Parietal lobe (tissue), 1 donor: Measurements from ENCODE around the gene SPEM3. TPM values are rescaled to one million over a fixed set of nuclear protein-coding genes. Genes with fewer than 3 reads are reported as not detected.

ENCODE experiments used
- total RNA-seq: library from RNA; depleted of rRNA; stranded (reverse); fragments of >200 nt; gene quantifications from one replicate; pipeline ENCODE4 v1.2.3, GENCODE V29; 2014

The SPEM3 gene
- not detected for total RNA-seq

GRCh38 chr17:7428557-7428956 lies at the start of gene SPEM3:
SPEM3 (plus strand) TSS chr17:7428857; CDS start chr17:7428903, 46 bp downstream.

GRCh38 chr17:7380855-7381683 lies 47.6 kb upstream of the SPEM3 start, which contains the start of gene TNK1:
TNK1 (plus strand) TSS chr17:7381089; CDS start chr17:7382927, 1,838 bp downstream.

GRCh38 chr17:7394452-7395191 lies 34.0 kb upstream of the SPEM3 start, which contains the start of gene PLSCR3:
PLSCR3 (minus strand) TSS chr17:7394525; CDS start chr17:7394110, 415 bp downstream.

GRCh38 chr17:7403977-7404736 lies 24.5 kb upstream of the SPEM3 start, which contains the start of gene TMEM256:
TMEM256 (minus strand) TSS chr17:7404097; CDS start chr17:7404084, 13 bp downstream.

GRCh38 chr17:7407485-7408251 lies 21.0 kb upstream of the SPEM3 start, which contains the start of gene NLGN2:
NLGN2 (plus strand) TSS chr17:7407845; CDS start chr17:7408256, 411 bp downstream.

GRCh38 chr17:7419819-7420610 lies 8.6 kb upstream of the SPEM3 start, which contains the start of gene SPEM1:
SPEM1 (plus strand) TSS chr17:7420324; CDS start chr17:7420385, 61 bp downstream.

GRCh38 chr17:7425316-7425715 lies 3.3 kb upstream of the SPEM3 start, which contains the start of gene SPEM2:
SPEM2 (plus strand) TSS chr17:7425616; CDS start chr17:7425689, 73 bp downstream.

GRCh38 chr17:7439462-7440112 lies 10.9 kb downstream of the SPEM3 start, which contains the start of gene FGF11:
FGF11 (plus strand) TSS chr17:7439512; CDS start chr17:7439621, 109 bp downstream.

GRCh38 chr17:7444682-7445618 lies 16.3 kb downstream of the SPEM3 start, which contains the start of gene CHRNB1:
CHRNB1 (plus strand) TSS chr17:7445061; CDS start chr17:7445128, 67 bp downstream.

GRCh38 chr17:7479213-7480088 lies 50.8 kb downstream of the SPEM3 start, which contains the start of gene ZBTB4:
ZBTB4 (minus strand) TSS chr17:7479631; CDS start chr17:7466801, 12,830 bp downstream.

GRCh38 chr17:7481275-7481674 lies 52.6 kb downstream of the SPEM3 start, which contains the start of gene SLC35G6:
SLC35G6 (plus strand) TSS chr17:7481446; CDS start chr17:7481517, 71 bp downstream.

Other genes with a start within 250 kb of the SPEM3 start
- gene ASGR1, start 249.5 kb upstream of the SPEM3 start, total RNA-seq = 12.5 TPM
- 155 TPM for gene DLG4, start 209.0 kb upstream of the SPEM3 start, total RNA-seq
- gene ACADVL, start 208.9 kb upstream of the SPEM3 start, total RNA-seq = 147 TPM
- 81.4 TPM for gene DVL2, start 194.3 kb upstream of the SPEM3 start, total RNA-seq
- 25.7 TPM for gene PHF23, start 189.4 kb upstream of the SPEM3 start, total RNA-seq
- 103 TPM for gene GABARAP, start 186.4 kb upstream of the SPEM3 start, total RNA-seq
- gene CTDNEP1, start 177.1 kb upstream of the SPEM3 start, total RNA-seq = 34.1 TPM
- 26.6 TPM for gene ELP5, start 176.6 kb upstream of the SPEM3 start, total RNA-seq
- gene CLDN7, start 166.4 kb upstream of the SPEM3 start, total RNA-seq = not detected
- not detected for gene SLC2A4, start 147.1 kb upstream of the SPEM3 start, total RNA-seq
- gene YBX2, start 134.2 kb upstream of the SPEM3 start, total RNA-seq = 2.5 TPM
- 132 TPM for gene EIF5A, start 121.2 kb upstream of the SPEM3 start, total RNA-seq
- gene GPS2, start 113.5 kb upstream of the SPEM3 start, total RNA-seq = 59.8 TPM
- gene NEURL4, start 99.5 kb upstream of the SPEM3 start, total RNA-seq = 61.0 TPM
- not detected for gene ACAP1, start 92.3 kb upstream of the SPEM3 start, total RNA-seq
- 2.5 TPM for gene KCTD11, start 76.7 kb upstream of the SPEM3 start, total RNA-seq
- not detected for gene TMEM95, start 73.7 kb upstream of the SPEM3 start, total RNA-seq
- gene TNK1, start 47.8 kb upstream of the SPEM3 start, total RNA-seq = 1.3 TPM
- 29.7 TPM for gene PLSCR3, start 34.3 kb upstream of the SPEM3 start, total RNA-seq
- gene TMEM256, start 24.8 kb upstream of the SPEM3 start, total RNA-seq = 42.9 TPM
- gene NLGN2, start 21.0 kb upstream of the SPEM3 start, total RNA-seq = 22.8 TPM
- gene SPEM1, start 8.5 kb upstream of the SPEM3 start, total RNA-seq = not detected
- gene SPEM2, start 3.2 kb upstream of the SPEM3 start, total RNA-seq = not detected
- gene TMEM102, start 6.6 kb downstream of the SPEM3 start, total RNA-seq = 1.9 TPM
- gene FGF11, start 10.7 kb downstream of the SPEM3 start, total RNA-seq = 13.1 TPM
- 15.3 TPM for gene CHRNB1, start 16.2 kb downstream of the SPEM3 start, total RNA-seq
- gene ZBTB4, start 50.8 kb downstream of the SPEM3 start, total RNA-seq = 20.0 TPM
- not detected for gene SLC35G6, start 52.6 kb downstream of the SPEM3 start, total RNA-seq
- gene POLR2A, start 55.5 kb downstream of the SPEM3 start, total RNA-seq = 106 TPM
- gene TNFSF12, start 120.2 kb downstream of the SPEM3 start, total RNA-seq = 6.6 TPM
- gene TNFSF13, start 129.9 kb downstream of the SPEM3 start, total RNA-seq = 0.94 TPM
- gene SENP3, start 133.1 kb downstream of the SPEM3 start, total RNA-seq = 67.6 TPM
- 1.6 TPM for gene CD68, start 150.8 kb downstream of the SPEM3 start, total RNA-seq
- gene MPDU1, start 155.0 kb downstream of the SPEM3 start, total RNA-seq = 36.6 TPM
- gene SOX15, start 161.2 kb downstream of the SPEM3 start, total RNA-seq = 1.6 TPM
- 52.9 TPM for gene FXR2, start 186.0 kb downstream of the SPEM3 start, total RNA-seq
- 32.2 TPM for gene SAT2, start 199.0 kb downstream of the SPEM3 start, total RNA-seq
- not detected for gene SHBG, start 201.3 kb downstream of the SPEM3 start, total RNA-seq
- 16.6 TPM for gene ATP1B2, start 222.1 kb downstream of the SPEM3 start, total RNA-seq